NCI-H526 treated with DMSO at 0.1 percent for 48 hours (cell line): ENCODE data around the gene BAZ1B.
A peak's percentile ranks its signal among the peaks of the same experiment; 100 is the strongest.
"Not testable (repeated sequence)": the region's sequence is repeated elsewhere in the genome, so short reads cannot be mapped to it uniquely, and the experiment has no call there.

Experiments used
- DNase-seq: peaks from one replicate; lab custom pipeline; 2025; lab: John Stamatoyannopoulos, UW

BAZ1B gene

GRCh38 chr7:73443548-73444255 lies 78.4 kb downstream of the BAZ1B start:
- no peak for DNase-seq

- DNase-seq, result no peak
These were observed 79.1 kb downstream of the BAZ1B start for GRCh38 chr7:73442903-73443500.

- DNase-seq, result no peak
These were observed 79.7 kb downstream of the BAZ1B start for GRCh38 chr7:73442222-73442902.

GRCh38 chr7:73439410-73439704 lies 82.7 kb downstream of the BAZ1B start:
- no peak for DNase-seq

- no peak for DNase-seq
These were observed 83.3 kb downstream of the BAZ1B start for GRCh38 chr7:73438547-73439409.

- no peak for DNase-seq
These were observed 84.3 kb downstream of the BAZ1B start for GRCh38 chr7:73437621-73438416.

- DNase-seq, result peak; percentile 5
These were observed 85.0 kb downstream of the BAZ1B start for GRCh38 chr7:73437091-73437490.

GRCh38 chr7:73436031-73436929 lies 85.8 kb downstream of the BAZ1B start:
- DNase-seq, result peak; percentile 13

GRCh38 chr7:73435471-73436009 lies 86.6 kb downstream of the BAZ1B start:
- DNase-seq, result no peak

- no peak for DNase-seq
These were observed 87.4 kb downstream of the BAZ1B start for GRCh38 chr7:73434701-73435069.

- no peak for DNase-seq
These were observed 88.0 kb downstream of the BAZ1B start for GRCh38 chr7:73433924-73434700.

- no peak for DNase-seq
These were observed 89.4 kb downstream of the BAZ1B start for GRCh38 chr7:73432676-73433075.

GRCh38 chr7:73431041-73431835 lies 90.9 kb downstream of the BAZ1B start:
- no peak for DNase-seq

GRCh38 chr7:73430540-73430939 lies 91.6 kb downstream of the BAZ1B start:
- DNase-seq, result not testable (repeated sequence)

GRCh38 chr7:73429622-73430505 lies 92.2 kb downstream of the BAZ1B start:
- DNase-seq, result no peak

- DNase-seq, result no peak
These were observed 92.9 kb downstream of the BAZ1B start for GRCh38 chr7:73429215-73429614.

GRCh38 chr7:73427902-73428787 lies 93.9 kb downstream of the BAZ1B start:
- no peak for DNase-seq
